ENCODE data around the gene ADGRF3. TPM values are rescaled to one million over a fixed set of nuclear protein-coding genes. Genes with fewer than 3 reads are reported as not detected.

Gene ADGRF3
- total and polyA plus RNA-seq, 9 of the 15 experiments (the other 6 are each of a cell fraction or from before 2014, with no cell fraction given), result 0.04 to 0.54 (median 0.16) TPM; not detected in 2

DNA sequence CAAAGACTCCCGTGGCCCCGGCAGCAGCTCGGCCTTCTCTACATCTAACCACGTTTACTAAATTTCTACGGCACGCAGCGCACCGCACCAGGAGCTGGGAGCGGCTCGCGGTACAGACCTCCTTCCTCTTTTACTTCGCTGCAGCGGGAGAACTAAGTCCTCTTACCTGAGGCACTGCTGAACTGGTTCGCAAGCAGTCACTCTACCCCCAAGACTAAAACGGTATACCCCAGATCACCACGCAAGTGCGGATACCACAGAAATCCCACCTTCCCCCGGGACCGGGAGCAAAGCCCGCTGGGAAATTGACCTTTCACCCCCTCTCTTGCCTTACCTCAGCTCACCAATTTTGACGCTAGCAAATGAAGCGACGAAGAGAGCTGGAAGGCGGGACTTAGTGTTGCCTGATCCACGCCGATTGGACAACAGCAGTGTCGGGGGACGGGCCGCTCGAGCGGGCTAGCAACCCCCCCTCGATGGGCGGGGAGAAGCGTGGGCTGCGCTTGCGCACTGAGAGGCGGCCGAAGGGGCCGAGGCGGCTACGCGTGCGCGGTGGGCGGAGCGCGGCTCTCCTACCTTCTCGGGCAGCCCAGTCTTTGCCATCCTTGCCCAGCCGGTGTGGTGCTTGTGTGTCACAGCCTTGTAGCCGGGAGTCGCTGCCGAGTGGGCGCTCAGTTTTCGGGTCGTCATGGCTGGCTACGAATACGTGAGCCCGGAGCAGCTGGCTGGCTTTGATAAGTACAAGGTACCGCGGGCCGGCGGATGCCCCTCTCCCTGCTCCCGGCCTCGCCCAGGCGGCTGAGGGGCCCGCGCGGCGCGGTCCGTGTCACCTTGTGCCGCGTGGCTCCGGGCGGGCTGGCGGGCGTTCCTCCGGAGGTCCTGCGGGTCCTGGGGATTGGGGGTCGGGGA, 790 bp downstream of the ADGRF3 start, which contains the start of gene SELENOI (continued):
- TF ChIP-seq, protein P1, sequence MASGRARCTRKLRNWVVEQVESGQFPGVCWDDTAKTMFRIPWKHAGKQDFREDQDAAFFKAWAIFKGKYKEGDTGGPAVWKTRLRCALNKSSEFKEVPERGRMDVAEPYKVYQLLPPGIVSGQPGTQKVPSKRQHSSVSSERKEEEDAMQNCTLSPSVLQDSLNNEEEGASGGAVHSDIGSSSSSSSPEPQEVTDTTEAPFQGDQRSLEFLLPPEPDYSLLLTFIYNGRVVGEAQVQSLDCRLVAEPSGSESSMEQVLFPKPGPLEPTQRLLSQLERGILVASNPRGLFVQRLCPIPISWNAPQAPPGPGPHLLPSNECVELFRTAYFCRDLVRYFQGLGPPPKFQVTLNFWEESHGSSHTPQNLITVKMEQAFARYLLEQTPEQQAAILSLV (tag; IDR thresholded peaks at IDR 0.05), result no peak
- TF ChIP-seq, protein P2, sequence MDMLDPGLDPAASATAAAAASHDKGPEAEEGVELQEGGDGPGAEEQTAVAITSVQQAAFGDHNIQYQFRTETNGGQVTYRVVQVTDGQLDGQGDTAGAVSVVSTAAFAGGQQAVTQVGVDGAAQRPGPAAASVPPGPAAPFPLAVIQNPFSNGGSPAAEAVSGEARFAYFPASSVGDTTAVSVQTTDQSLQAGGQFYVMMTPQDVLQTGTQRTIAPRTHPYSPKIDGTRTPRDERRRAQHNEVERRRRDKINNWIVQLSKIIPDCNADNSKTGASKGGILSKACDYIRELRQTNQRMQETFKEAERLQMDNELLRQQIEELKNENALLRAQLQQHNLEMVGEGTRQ (CRISPR knock-in tag; IDR thresholded peaks at IDR 0.05), result no peak
- TF ChIP-seq SREBF2 (CRISPR knock-in tag; IDR thresholded peaks at IDR 0.05) (no peak), CBX2 (IDR thresholded peaks at IDR 0.05; ENCODE audit: insufficient read depth, low read length, poor library complexity, severe bottlenecking) (no peak), DMBX1 (CRISPR knock-in tag; IDR thresholded peaks at IDR 0.05; ENCODE audit: borderline replicate concordance) (peak; percentile 34; the same call in 1 of the 2 replicates), HIVEP1 (CRISPR knock-in tag; IDR thresholded peaks at IDR 0.05) (no peak), SNIP1 (IDR thresholded peaks at IDR 0.05; ENCODE audit: low read depth) (no peak), SRSF1 (IDR thresholded peaks at IDR 0.05; ENCODE audit: low read depth, low read length) (no peak), GTF2E2 (tag; IDR thresholded peaks at IDR 0.05) (no peak; the same call in 1 of the 2 replicates), MCM5 (IDR thresholded peaks at IDR 0.05; ENCODE audit: low read depth) (no peak), RAD51 (IDR thresholded peaks at IDR 0.05; ENCODE audit: borderline replicate concordance, low read depth) (no peak), HDAC8 (tag; IDR thresholded peaks at IDR 0.05) (peak; percentile 79), DIDO1 (tag; IDR thresholded peaks at IDR 0.05; ENCODE audit: low read depth) (0 out of 2 replicates have a peak, but pooled peaks have one; percentile 72), ZNF217 (CRISPR knock-in tag; IDR thresholded peaks at IDR 0.05) (no peak), ADNP (tag; IDR thresholded peaks at IDR 0.05) (no peak), ZZZ3 (IDR thresholded peaks at IDR 0.05) (no peak), GTF2A2 (tag; IDR thresholded peaks at IDR 0.05) (no peak), ZFP36 (IDR thresholded peaks at IDR 0.05; ENCODE audit: low read depth, low read length, partially characterized antibody) (no peak), ZNF589 (CRISPR knock-in tag; IDR thresholded peaks at IDR 0.05; ENCODE audit: low read depth) (no peak), ILK (tag; IDR thresholded peaks at IDR 0.05; ENCODE audit: borderline replicate concordance, low read depth) (no peak)
- TF ChIP-seq, protein P3, sequence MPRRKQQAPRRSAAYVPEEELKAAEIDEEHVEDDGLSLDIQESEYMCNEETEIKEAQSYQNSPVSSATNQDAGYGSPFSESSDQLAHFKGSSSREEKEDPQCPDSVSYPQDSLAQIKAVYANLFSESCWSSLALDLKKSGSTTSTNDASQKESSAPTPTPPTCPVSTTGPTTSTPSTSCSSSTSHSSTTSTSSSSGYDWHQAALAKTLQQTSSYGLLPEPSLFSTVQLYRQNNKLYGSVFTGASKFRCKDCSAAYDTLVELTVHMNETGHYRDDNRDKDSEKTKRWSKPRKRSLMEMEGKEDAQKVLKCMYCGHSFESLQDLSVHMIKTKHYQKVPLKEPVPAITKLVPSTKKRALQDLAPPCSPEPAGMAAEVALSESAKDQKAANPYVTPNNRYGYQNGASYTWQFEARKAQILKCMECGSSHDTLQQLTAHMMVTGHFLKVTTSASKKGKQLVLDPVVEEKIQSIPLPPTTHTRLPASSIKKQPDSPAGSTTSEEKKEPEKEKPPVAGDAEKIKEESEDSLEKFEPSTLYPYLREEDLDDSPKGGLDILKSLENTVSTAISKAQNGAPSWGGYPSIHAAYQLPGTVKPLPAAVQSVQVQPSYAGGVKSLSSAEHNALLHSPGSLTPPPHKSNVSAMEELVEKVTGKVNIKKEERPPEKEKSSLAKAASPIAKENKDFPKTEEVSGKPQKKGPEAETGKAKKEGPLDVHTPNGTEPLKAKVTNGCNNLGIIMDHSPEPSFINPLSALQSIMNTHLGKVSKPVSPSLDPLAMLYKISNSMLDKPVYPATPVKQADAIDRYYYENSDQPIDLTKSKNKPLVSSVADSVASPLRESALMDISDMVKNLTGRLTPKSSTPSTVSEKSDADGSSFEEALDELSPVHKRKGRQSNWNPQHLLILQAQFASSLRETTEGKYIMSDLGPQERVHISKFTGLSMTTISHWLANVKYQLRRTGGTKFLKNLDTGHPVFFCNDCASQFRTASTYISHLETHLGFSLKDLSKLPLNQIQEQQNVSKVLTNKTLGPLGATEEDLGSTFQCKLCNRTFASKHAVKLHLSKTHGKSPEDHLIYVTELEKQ (CRISPR knock-in tag; IDR thresholded peaks at IDR 0.05), result 0 out of 2 replicates have a peak, but pooled peaks have one; percentile 5
- TF ChIP-seq, protein P4, sequence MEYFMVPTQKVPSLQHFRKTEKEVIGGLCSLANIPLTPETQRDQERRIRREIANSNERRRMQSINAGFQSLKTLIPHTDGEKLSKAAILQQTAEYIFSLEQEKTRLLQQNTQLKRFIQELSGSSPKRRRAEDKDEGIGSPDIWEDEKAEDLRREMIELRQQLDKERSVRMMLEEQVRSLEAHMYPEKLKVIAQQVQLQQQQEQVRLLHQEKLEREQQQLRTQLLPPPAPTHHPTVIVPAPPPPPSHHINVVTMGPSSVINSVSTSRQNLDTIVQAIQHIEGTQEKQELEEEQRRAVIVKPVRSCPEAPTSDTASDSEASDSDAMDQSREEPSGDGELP (CRISPR knock-in tag; IDR thresholded peaks at IDR 0.05; ENCODE audit: borderline replicate concordance), result peak; percentile 78
